Measurements from ENCODE around the gene MDH1. TPM values are rescaled to one million over a fixed set of nuclear protein-coding genes. Genes with fewer than 3 reads are reported as not detected.
"Not testable (repeated sequence)": the region's sequence is repeated elsewhere in the genome, so short reads cannot be mapped to it uniquely, and the experiment has no call there.

The MDH1 gene
- total RNA-seq, 2 experiments from 2014 or later = 190 to 192 TPM

DNA sequence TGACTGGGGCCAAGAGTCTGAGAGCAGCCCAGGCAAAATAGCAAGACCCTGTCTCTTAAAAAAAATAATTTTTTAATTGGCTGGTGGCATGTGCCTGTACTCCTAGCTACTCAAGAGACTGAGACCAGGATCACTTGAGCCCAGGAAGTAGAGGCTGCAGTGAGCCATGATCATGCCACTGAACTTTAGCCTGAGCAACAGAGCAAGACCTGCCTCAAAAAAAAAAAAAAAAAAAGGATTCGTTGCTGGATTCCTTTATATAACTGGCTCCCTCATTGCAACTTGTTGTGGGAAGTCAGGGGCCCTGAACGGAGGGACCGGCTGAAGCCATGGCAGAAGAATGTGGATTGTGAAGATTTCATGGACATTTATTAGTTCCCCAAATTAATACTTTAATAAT lies 15.7 kb upstream of the MDH1 start:
- H3K27me3 Mint-ChIP-seq; H3K4me3 Mint-ChIP-seq; DNase-seq; H3K36me3 Mint-ChIP-seq (ENCODE audit: low read depth); CTCF ChIA-PET; H3K4me1 Mint-ChIP-seq; H3K27ac Mint-ChIP-seq; POLR2A ChIA-PET: not testable (repeated sequence)
- H3K9me3 Mint-ChIP-seq = peaks cover 13% of the 10 kb centered on the region

GRCh38 chr2:63573726-63574345 lies 14.9 kb upstream of the MDH1 start:
- POLR2A ChIA-PET = not testable (repeated sequence)

GRCh38 chr2:63576546-63576945 lies 12.2 kb upstream of the MDH1 start:
- Mint-ChIP-seq H3K27ac (no peak overlapping the region), H3K36me3 (ENCODE audit: low read depth) (no peaks in the 10 kb centered on the region), H3K27me3 (no peaks in the 10 kb centered on the region), H3K9me3 (peaks cover 3% of the 10 kb centered on the region), H3K4me3 (no peak overlapping the region), H3K4me1 (no peaks in the 10 kb centered on the region)
- DNase-seq = no peak
- ChIA-PET POLR2A (no interaction called here), CTCF (no interaction called here)

More at GRCh38 chr2:63573726-63574345, 14.9 kb upstream of the MDH1 start:
- H3K4me3 Mint-ChIP-seq; H3K9me3 Mint-ChIP-seq; H3K4me1 Mint-ChIP-seq; CTCF ChIA-PET; DNase-seq; H3K27me3 Mint-ChIP-seq; H3K36me3 Mint-ChIP-seq (ENCODE audit: low read depth); H3K27ac Mint-ChIP-seq: not testable (repeated sequence)

- Mint-ChIP-seq H3K4me3 (no peak overlapping the region), H3K4me1 (no peaks in the 10 kb centered on the region), H3K36me3 (ENCODE audit: low read depth) (no peaks in the 10 kb centered on the region), H3K9me3 (peaks cover 3% of the 10 kb centered on the region), H3K27ac (no peak overlapping the region), H3K27me3 (no peaks in the 10 kb centered on the region)
- DNase-seq = no peak
- CTCF ChIA-PET = no interaction called here
- POLR2A ChIA-PET = interaction anchor here (1.8 kb wide), 1 partner anchor 9 kb away, joined by 5 read pairs; the partner anchor contains the start of gene WDPCP
These were observed 10.0 kb upstream of the MDH1 start for GRCh38 chr2:63578767-63579166.

- Mint-ChIP-seq H3K4me3 (no peak overlapping the region), H3K4me1 (no peaks in the 10 kb centered on the region), H3K9me3 (no peaks in the 10 kb centered on the region), H3K36me3 (ENCODE audit: low read depth) (no peaks in the 10 kb centered on the region), H3K27ac (no peak overlapping the region), H3K27me3 (no peaks in the 10 kb centered on the region)
- CTCF ChIA-PET = no interaction called here
- DNase-seq = no peak
- POLR2A ChIA-PET = no interaction called here
These were observed 8.0 kb upstream of the MDH1 start for GRCh38 chr2:63580651-63581297.

- no peak overlapping the region for H3K4me3 Mint-ChIP-seq
- H3K9me3 Mint-ChIP-seq = no peaks in the 10 kb centered on the region
- no peak for DNase-seq
- H3K4me1 Mint-ChIP-seq = peaks cover 2% of the 10 kb centered on the region
- H3K36me3 Mint-ChIP-seq (ENCODE audit: low read depth) = no peaks in the 10 kb centered on the region
- ChIA-PET POLR2A (no interaction called here), CTCF (no interaction called here)
- H3K27me3 Mint-ChIP-seq = no peaks in the 10 kb centered on the region
- no peak overlapping the region for H3K27ac Mint-ChIP-seq
These were observed 7.3 kb upstream of the MDH1 start for GRCh38 chr2:63581298-63581961.

DNA sequence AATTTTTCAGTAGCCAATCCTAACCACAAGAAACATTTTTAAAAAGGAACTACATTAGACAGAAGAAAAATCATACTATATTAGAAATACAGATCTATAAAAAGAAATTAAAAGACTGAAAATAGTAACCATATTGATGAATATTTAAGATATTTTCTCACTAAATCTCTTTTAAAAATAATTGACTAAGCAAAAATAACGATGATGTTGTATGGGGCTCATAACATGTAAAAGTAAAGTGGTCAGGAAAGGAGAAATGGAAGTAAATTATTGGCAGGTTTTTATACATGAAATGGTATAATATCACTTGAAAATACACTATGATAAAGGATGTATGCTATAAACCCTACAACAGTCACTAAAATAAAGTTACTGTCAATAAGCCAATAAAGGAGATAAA lies 5.9 kb upstream of the MDH1 start:
- Mint-ChIP-seq H3K4me3 (no peak overlapping the region), H3K27ac (no peak overlapping the region), H3K36me3 (ENCODE audit: low read depth) (no peaks in the 10 kb centered on the region), H3K4me1 (peaks cover 14% of the 10 kb centered on the region), H3K9me3 (no peaks in the 10 kb centered on the region), H3K27me3 (no peaks in the 10 kb centered on the region)
- ChIA-PET CTCF (no interaction called here), POLR2A (no interaction called here)
- DNase-seq = no peak

DNA sequence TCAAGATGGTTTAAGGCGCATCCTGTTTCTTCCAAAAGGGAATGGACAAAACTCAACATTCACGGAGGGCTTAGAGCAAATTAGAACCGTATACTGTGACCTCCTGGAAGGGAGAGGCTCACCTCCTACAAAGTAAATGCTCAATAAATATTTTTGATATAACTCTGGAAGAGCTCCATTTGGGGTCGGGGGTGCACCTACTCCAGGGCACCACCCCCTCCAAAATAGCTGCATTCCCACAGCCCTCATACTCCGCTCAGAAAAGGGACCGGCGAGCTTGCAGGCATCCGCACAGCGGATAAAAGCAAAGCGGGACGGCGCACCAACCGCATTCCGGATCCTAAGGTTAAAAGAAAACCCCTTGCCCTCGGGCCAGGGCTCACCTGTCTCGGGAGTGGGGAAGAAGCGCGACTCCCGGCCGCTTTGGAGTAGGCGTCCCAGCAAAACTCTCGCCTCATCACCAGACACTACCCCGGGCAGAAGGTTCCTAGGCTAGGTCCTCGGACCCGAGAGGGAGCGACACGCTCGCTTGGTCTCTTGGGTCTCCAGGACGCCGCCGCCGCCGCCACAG lies 864 bp upstream of the MDH1 start:
- H3K9me3 Mint-ChIP-seq = no peaks in the 10 kb centered on the region
- H3K27me3 Mint-ChIP-seq = no peaks in the 10 kb centered on the region
- peaks cover 35% of the 10 kb centered on the region for H3K4me1 Mint-ChIP-seq
- H3K4me3 Mint-ChIP-seq = peak overlapping the region; percentile 88
- CTCF ChIA-PET = interaction anchor here (0.9 to 2.4 kb wide), 3 partner anchors 9 to 273 kb away, joined by 3 to 8 read pairs (median 4); no protein-coding TSS in a partner anchor
- no peak for DNase-seq
- POLR2A ChIA-PET = interaction anchor here (0.8 to 5.3 kb wide), 22 partner anchors 9 to 1824 kb away, joined by 3 to 100 read pairs (median 4); partner anchors contain the start of genes ACTR2, AFTPH, SERTAD2 and UGP2
- peaks cover 6% of the 10 kb centered on the region for H3K36me3 Mint-ChIP-seq (ENCODE audit: low read depth)
- H3K27ac Mint-ChIP-seq = peak overlapping the region; percentile 95

GRCh38 chr2:63589148-63589958 lies 590 bp downstream of the MDH1 start:
- peaks cover 37% of the 10 kb centered on the region for H3K4me1 Mint-ChIP-seq
- peaks cover 12% of the 10 kb centered on the region for H3K36me3 Mint-ChIP-seq (ENCODE audit: low read depth)
- POLR2A ChIA-PET = interaction anchor here (0.8 to 5.3 kb wide), 19 partner anchors 10 to 1638 kb away, joined by 3 to 100 read pairs (median 4); partner anchors contain the start of genes ACTR2, AFTPH, SERTAD2 and UGP2
- CTCF ChIA-PET = interaction anchor here (0.6 to 2.4 kb wide), 2 partner anchors 266 to 272 kb away, joined by 3 to 8 read pairs; no protein-coding TSS in a partner anchor
- H3K9me3 Mint-ChIP-seq = no peaks in the 10 kb centered on the region
- no peak for DNase-seq
- H3K27ac Mint-ChIP-seq = peak overlapping the region; percentile 95
- peak overlapping the region; percentile 88 for H3K4me3 Mint-ChIP-seq
- H3K27me3 Mint-ChIP-seq = no peaks in the 10 kb centered on the region

- H3K36me3 Mint-ChIP-seq (ENCODE audit: low read depth) = peaks cover 25% of the 10 kb centered on the region
- POLR2A ChIA-PET = interaction anchor here (1.1 to 5.3 kb wide), 4 partner anchors 251 to 1063 kb away, joined by 3 to 100 read pairs (median 11); partner anchors contain the start of genes SERTAD2 and UGP2
- no peaks in the 10 kb centered on the region for H3K9me3 Mint-ChIP-seq
- no peak overlapping the region for H3K4me3 Mint-ChIP-seq
- peaks cover 37% of the 10 kb centered on the region for H3K4me1 Mint-ChIP-seq
- no peak overlapping the region for H3K27ac Mint-ChIP-seq
- CTCF ChIA-PET = interaction anchor here (1.5 kb wide), 1 partner anchor 270 kb away, joined by 6 read pairs; no protein-coding TSS in a partner anchor
- no peak for DNase-seq
- no peaks in the 10 kb centered on the region for H3K27me3 Mint-ChIP-seq
These were observed 2.1 kb downstream of the MDH1 start for GRCh38 chr2:63590626-63591408.

DNA sequence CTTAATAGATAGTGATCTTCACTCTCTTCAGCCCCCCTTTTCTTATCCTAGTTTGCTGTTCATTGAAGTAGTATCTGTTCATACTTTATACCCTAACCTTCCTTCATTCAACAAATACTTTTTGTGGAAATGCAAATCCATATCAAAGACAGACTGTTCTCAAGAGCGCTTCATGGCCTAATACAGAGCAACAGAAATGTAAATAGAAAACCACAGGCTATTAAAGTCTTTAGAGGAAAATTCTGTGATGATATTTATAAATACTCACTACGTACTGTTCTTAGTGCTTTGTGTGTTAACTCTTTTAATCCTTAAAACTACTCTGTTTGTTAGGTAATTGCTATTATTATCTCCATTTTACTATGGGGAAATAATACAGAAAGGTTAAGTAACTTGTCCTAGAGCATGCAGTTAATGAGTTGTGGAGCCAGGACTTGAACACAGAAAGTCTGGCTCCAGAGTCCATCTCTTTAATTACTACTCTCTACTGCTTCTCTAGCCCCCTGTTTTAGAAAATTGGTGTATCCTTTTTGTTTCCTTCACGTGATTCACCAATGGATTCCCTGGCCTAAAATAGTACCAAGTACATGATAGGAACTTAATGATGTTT lies 2.9 kb downstream of the MDH1 start:
- Mint-ChIP-seq H3K27ac (no peak overlapping the region), H3K4me3 (no peak overlapping the region), H3K27me3 (no peaks in the 10 kb centered on the region), H3K4me1 (peaks cover 34% of the 10 kb centered on the region), H3K36me3 (ENCODE audit: low read depth) (peaks cover 30% of the 10 kb centered on the region), H3K9me3 (no peaks in the 10 kb centered on the region)
- no peak for DNase-seq
- POLR2A ChIA-PET = interaction anchor here (1.1 to 5.3 kb wide), 2 partner anchors 250 to 251 kb away, joined by 3 to 100 read pairs; partner anchors contain the start of gene UGP2
- CTCF ChIA-PET = interaction anchor here (1.5 kb wide), 1 partner anchor 269 kb away, joined by 6 read pairs; no protein-coding TSS in a partner anchor

Data from activated CD4-positive, alpha-beta memory T cell treated with anti-CD3 and anti-CD28 coated beads, Interleukin-2, amount 10 ng/mL, durations not matched to agents 7 days and 5 days (primary cell).